Measurements from ENCODE around the gene ZNF516.

Gene ZNF516

GRCh38 chr18:76518860-76519538 is 24.0 kb upstream of the ZNF516 start:
- TF ChIP-seq, protein P1, sequence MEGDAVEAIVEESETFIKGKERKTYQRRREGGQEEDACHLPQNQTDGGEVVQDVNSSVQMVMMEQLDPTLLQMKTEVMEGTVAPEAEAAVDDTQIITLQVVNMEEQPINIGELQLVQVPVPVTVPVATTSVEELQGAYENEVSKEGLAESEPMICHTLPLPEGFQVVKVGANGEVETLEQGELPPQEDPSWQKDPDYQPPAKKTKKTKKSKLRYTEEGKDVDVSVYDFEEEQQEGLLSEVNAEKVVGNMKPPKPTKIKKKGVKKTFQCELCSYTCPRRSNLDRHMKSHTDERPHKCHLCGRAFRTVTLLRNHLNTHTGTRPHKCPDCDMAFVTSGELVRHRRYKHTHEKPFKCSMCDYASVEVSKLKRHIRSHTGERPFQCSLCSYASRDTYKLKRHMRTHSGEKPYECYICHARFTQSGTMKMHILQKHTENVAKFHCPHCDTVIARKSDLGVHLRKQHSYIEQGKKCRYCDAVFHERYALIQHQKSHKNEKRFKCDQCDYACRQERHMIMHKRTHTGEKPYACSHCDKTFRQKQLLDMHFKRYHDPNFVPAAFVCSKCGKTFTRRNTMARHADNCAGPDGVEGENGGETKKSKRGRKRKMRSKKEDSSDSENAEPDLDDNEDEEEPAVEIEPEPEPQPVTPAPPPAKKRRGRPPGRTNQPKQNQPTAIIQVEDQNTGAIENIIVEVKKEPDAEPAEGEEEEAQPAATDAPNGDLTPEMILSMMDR (conservative IDR thresholded peaks at IDR 0.05), result no peak
- H3K27ac ChIP-seq, result no peak overlapping the region

DNA sequence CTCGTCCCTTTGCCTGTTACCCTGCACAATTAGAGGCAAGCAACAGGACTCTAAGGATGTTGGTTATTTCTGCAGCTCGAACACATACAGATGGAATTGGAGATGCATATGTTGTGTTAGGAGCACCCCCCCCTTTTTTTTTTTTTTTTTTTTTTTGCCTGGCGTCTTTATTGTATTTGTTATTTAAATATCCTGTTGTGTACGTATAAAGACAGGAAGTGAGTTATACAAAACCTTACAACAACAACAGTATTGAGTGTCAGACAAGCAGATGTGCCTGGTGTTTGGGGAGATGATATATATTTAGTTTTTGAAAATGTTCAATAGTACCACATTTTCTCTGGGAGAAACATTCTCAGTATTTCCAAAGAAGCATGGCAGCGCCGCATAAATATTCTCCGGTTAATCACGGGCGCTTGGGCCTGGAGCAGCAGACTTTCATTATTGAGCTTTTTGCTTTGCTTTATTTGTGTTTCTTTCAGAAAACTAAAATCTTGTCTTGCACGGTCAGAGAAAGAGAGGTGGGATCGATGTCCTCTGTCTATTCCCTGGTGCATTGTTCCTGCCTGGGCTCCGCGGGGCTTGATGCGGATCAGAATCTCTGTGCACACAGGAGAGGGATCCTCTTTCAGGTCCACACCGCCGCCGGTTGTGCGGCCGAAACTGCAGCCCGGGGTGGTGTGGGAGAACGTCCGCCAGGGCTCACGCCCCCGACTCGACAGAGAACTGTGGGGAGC is 23.2 kb upstream of the ZNF516 start:
- no peak overlapping the region for H3K27ac ChIP-seq
- TF ChIP-seq, protein P1 (conservative IDR thresholded peaks at IDR 0.05), result no peak

DNA sequence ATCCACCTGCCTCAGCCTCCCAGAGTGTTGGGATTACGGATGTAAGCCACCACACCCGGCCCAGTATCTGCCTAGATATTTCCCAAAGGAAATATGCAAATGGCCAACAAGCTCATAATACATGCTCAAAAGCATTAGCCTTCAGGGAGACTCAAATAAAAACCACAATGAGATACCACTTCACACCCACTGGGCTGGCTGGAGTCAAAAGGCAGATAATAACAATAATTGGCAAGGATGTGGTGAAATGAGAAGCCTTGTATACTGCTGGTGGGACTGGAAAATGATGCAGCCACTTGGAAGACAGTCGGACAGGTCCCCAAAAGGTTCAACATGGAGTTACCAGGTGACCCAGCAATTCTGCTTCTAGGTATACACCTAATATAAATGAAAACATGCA is 20.5 kb upstream of the ZNF516 start:
- no peak overlapping the region for H3K27ac ChIP-seq
- TF ChIP-seq, protein P1 (conservative IDR thresholded peaks at IDR 0.05), result no peak

DNA sequence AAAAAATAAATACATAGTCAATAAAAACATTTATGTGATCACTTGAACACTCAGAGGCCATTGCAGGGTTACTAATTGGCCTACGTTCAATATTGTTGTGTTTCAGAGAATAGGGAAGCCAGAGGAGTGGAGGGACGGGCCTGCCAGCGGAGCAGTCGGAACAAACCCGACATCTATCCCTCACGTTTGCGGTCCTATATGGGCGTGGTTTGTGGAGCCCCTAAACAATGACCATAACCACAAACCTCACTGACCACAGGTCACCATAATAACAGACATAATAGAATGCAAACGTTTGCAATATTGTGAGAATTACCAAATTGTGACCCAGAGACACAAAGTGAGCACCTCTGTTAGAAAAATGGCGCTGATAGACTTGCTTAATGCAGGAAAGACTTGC is 19.5 kb upstream of the ZNF516 start:
- TF ChIP-seq, protein P1 (conservative IDR thresholded peaks at IDR 0.05), result no peak

GRCh38 chr18:76507830-76508385 is 12.9 kb upstream of the ZNF516 start:
- no peak overlapping the region for H3K27ac ChIP-seq
- TF ChIP-seq, protein P1 (conservative IDR thresholded peaks at IDR 0.05), result no peak

More for the DNA sequence above, 19.5 kb upstream of the ZNF516 start:
- no peak overlapping the region for H3K27ac ChIP-seq

DNA sequence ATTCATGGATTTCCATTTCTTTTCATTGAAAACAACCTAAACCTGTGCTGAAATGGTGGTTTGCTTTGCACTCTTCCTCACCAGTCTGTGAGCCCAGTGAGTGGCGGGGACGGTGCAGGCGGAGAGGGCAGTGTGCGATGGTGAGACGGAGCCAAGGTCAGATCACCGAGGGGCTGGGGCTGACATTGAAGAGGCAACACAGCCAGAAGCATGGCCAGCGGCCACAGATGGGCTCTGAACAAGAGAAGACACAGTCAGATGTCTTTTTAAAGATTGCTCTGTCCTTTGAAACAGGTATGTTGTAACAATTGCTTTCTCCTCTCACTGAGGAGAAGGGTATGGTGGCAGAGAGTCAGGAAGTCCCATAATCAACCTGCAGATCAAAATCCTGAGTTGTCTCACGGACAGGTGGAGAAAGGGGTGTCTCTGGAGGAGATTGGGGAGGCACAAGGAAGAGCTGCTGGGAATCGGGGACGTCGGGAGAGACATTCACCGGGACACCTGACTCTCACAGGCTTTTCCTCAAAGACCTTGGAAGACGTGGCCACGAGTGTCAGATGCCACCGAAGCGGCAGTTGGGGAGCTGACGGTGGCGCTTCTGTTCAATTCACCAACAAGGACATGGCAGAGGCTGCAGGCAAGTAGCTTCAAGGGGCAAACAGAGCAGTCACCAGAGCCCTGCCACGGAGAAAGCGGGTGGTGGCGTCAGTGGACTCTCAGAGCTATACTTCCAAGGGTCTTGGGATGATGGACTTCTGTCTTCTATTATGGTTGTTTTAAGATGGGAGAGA is 12.1 kb upstream of the ZNF516 start:
- H3K27ac ChIP-seq, result no peak overlapping the region
- TF ChIP-seq, protein P1 (conservative IDR thresholded peaks at IDR 0.05), result no peak

GRCh38 chr18:76506395-76506794 is 11.4 kb upstream of the ZNF516 start:
- TF ChIP-seq, protein P1 (conservative IDR thresholded peaks at IDR 0.05), result no peak
- no peak overlapping the region for H3K27ac ChIP-seq
